ENCODE measurements around the gene ULK2. TPM values are rescaled to one million over a fixed set of nuclear protein-coding genes. Genes with fewer than 3 reads are reported as not detected.

The ULK2 gene
- total RNA-seq, 1 experiment from 2014 or later, result 7.3 TPM

- no peak overlapping the region for H3K27ac ChIP-seq
- H3K36me3 ChIP-seq, result no peaks in the 10 kb centered on the region
- H3K9me3 ChIP-seq (replicated peaks), result no peaks in the 10 kb centered on the region
- no peak for DNase-seq (ENCODE audit: low read depth in 1 of 2, low spot score in 2 of 2)
- H3K4me1 ChIP-seq (replicated peaks), result no peaks in the 10 kb centered on the region
- H3K4me3 ChIP-seq, result no peak overlapping the region
- H3K27me3 ChIP-seq (replicated peaks), result no peaks in the 10 kb centered on the region
Observed at GRCh38 chr17:19743101-19744100, 124.3 kb downstream of the ULK2 start.

- H3K27me3 ChIP-seq (replicated peaks), result no peaks in the 10 kb centered on the region
- no peak overlapping the region for H3K4me3 ChIP-seq
- H3K36me3 ChIP-seq, result no peaks in the 10 kb centered on the region
- no peak overlapping the region for H3K27ac ChIP-seq
- H3K9me3 ChIP-seq (replicated peaks), result no peaks in the 10 kb centered on the region
- no peaks in the 10 kb centered on the region for H3K4me1 ChIP-seq (replicated peaks)
- DNase-seq (ENCODE audit: low read depth in 1 of 2, low spot score in 2 of 2), result no peak
Observed at GRCh38 chr17:19742495-19742894, 125.2 kb downstream of the ULK2 start.

- H3K4me1 ChIP-seq (replicated peaks), result no peaks in the 10 kb centered on the region
- no peaks in the 10 kb centered on the region for H3K36me3 ChIP-seq
- no peak for DNase-seq (ENCODE audit: low read depth in 1 of 2, low spot score in 2 of 2)
- H3K27ac ChIP-seq, result no peak overlapping the region
- no peak overlapping the region for H3K4me3 ChIP-seq
- H3K9me3 ChIP-seq (replicated peaks), result no peaks in the 10 kb centered on the region
- no peaks in the 10 kb centered on the region for H3K27me3 ChIP-seq (replicated peaks)
Observed at GRCh38 chr17:19741832-19742457, 125.8 kb downstream of the ULK2 start.

GRCh38 chr17:19740933-19741332 lies 126.8 kb downstream of the ULK2 start:
- Histone ChIP-seq H3K27ac (no peak overlapping the region), H3K4me3 (no peak overlapping the region), H3K36me3 (no peaks in the 10 kb centered on the region), H3K9me3 (replicated peaks) (no peaks in the 10 kb centered on the region), H3K27me3 (replicated peaks) (no peaks in the 10 kb centered on the region), H3K4me1 (replicated peaks) (no peaks in the 10 kb centered on the region)
- DNase-seq (ENCODE audit: low read depth in 1 of 2, low spot score in 2 of 2), result no peak

- Histone ChIP-seq H3K27me3 (replicated peaks) (no peaks in the 10 kb centered on the region), H3K9me3 (replicated peaks) (no peaks in the 10 kb centered on the region), H3K36me3 (no peaks in the 10 kb centered on the region), H3K4me3 (no peak overlapping the region), H3K4me1 (replicated peaks) (no peaks in the 10 kb centered on the region), H3K27ac (no peak overlapping the region)
- no peak for DNase-seq (ENCODE audit: low read depth in 1 of 2, low spot score in 2 of 2)
Observed at GRCh38 chr17:19739241-19740201, 128.2 kb downstream of the ULK2 start.

GRCh38 chr17:19738757-19739156 lies 129.0 kb downstream of the ULK2 start:
- no peaks in the 10 kb centered on the region for H3K36me3 ChIP-seq
- no peak for DNase-seq (ENCODE audit: low read depth in 1 of 2, low spot score in 2 of 2)
- no peaks in the 10 kb centered on the region for H3K27me3 ChIP-seq (replicated peaks)

GRCh38 chr17:19738073-19738449 lies 129.7 kb downstream of the ULK2 start:
- Histone ChIP-seq H3K36me3 (no peaks in the 10 kb centered on the region), H3K9me3 (replicated peaks) (no peaks in the 10 kb centered on the region), H3K4me3 (no peak overlapping the region), H3K27me3 (replicated peaks) (no peaks in the 10 kb centered on the region), H3K4me1 (replicated peaks) (no peaks in the 10 kb centered on the region), H3K27ac (no peak overlapping the region)
- no peak for DNase-seq (ENCODE audit: low read depth in 1 of 2, low spot score in 2 of 2)

More at GRCh38 chr17:19738757-19739156, 129.0 kb downstream of the ULK2 start:
- Histone ChIP-seq H3K4me3 (no peak overlapping the region), H3K27ac (no peak overlapping the region), H3K9me3 (replicated peaks) (no peaks in the 10 kb centered on the region), H3K4me1 (replicated peaks) (no peaks in the 10 kb centered on the region)

- H3K36me3 ChIP-seq, result no peaks in the 10 kb centered on the region
- H3K27me3 ChIP-seq (replicated peaks), result no peaks in the 10 kb centered on the region
- no peaks in the 10 kb centered on the region for H3K9me3 ChIP-seq (replicated peaks)
- H3K27ac ChIP-seq, result no peak overlapping the region
- no peak for DNase-seq (ENCODE audit: low read depth in 1 of 2, low spot score in 2 of 2)
- no peaks in the 10 kb centered on the region for H3K4me1 ChIP-seq (replicated peaks)
- H3K4me3 ChIP-seq, result no peak overlapping the region
Observed at GRCh38 chr17:19737305-19738072, 130.2 kb downstream of the ULK2 start.

- Histone ChIP-seq H3K36me3 (no peaks in the 10 kb centered on the region), H3K9me3 (replicated peaks) (no peaks in the 10 kb centered on the region), H3K4me1 (replicated peaks) (no peaks in the 10 kb centered on the region), H3K27me3 (replicated peaks) (no peaks in the 10 kb centered on the region), H3K4me3 (no peak overlapping the region), H3K27ac (no peak overlapping the region)
- DNase-seq (ENCODE audit: low read depth in 1 of 2, low spot score in 2 of 2), result no peak
Observed at GRCh38 chr17:19736071-19736470, 131.7 kb downstream of the ULK2 start.

- H3K4me1 ChIP-seq (replicated peaks), result no peaks in the 10 kb centered on the region
- no peaks in the 10 kb centered on the region for H3K9me3 ChIP-seq (replicated peaks)
- H3K27ac ChIP-seq, result no peak overlapping the region
- no peaks in the 10 kb centered on the region for H3K27me3 ChIP-seq (replicated peaks)
- H3K4me3 ChIP-seq, result no peak overlapping the region
- no peak for DNase-seq (ENCODE audit: low read depth in 1 of 2, low spot score in 2 of 2)
- H3K36me3 ChIP-seq, result no peaks in the 10 kb centered on the region
Observed at GRCh38 chr17:19733953-19734526, 133.7 kb downstream of the ULK2 start.

- Histone ChIP-seq H3K36me3 (no peaks in the 10 kb centered on the region), H3K9me3 (replicated peaks) (no peaks in the 10 kb centered on the region), H3K4me3 (no peak overlapping the region), H3K27me3 (replicated peaks) (no peaks in the 10 kb centered on the region), H3K4me1 (replicated peaks) (peaks cover 6% of the 10 kb centered on the region), H3K27ac (no peak overlapping the region)
- no peak for DNase-seq (ENCODE audit: low read depth in 1 of 2, low spot score in 2 of 2)
Observed at GRCh38 chr17:19731626-19732025, 136.1 kb downstream of the ULK2 start.

- Histone ChIP-seq H3K36me3 (no peaks in the 10 kb centered on the region), H3K9me3 (replicated peaks) (no peaks in the 10 kb centered on the region), H3K27me3 (replicated peaks) (no peaks in the 10 kb centered on the region), H3K4me1 (replicated peaks) (peaks cover 6% of the 10 kb centered on the region), H3K27ac (no peak overlapping the region), H3K4me3 (no peak overlapping the region)
- no peak for DNase-seq (ENCODE audit: low read depth in 1 of 2, low spot score in 2 of 2)
Observed at GRCh38 chr17:19730843-19731242, 136.9 kb downstream of the ULK2 start.

- DNase-seq (ENCODE audit: low read depth in 1 of 2, low spot score in 2 of 2), result no peak
- no peaks in the 10 kb centered on the region for H3K9me3 ChIP-seq (replicated peaks)
- H3K27me3 ChIP-seq (replicated peaks), result no peaks in the 10 kb centered on the region
- no peak overlapping the region for H3K27ac ChIP-seq
- peaks cover 6% of the 10 kb centered on the region for H3K4me1 ChIP-seq (replicated peaks)
- H3K36me3 ChIP-seq, result no peaks in the 10 kb centered on the region
- no peak overlapping the region for H3K4me3 ChIP-seq
Observed at GRCh38 chr17:19729900-19730299, 137.8 kb downstream of the ULK2 start.

Measured in SJSA1 (cell line).